ENCODE results near the gene IMMT. TPM values are rescaled to one million over a fixed set of nuclear protein-coding genes. Genes with fewer than 3 reads are reported as not detected.

Gene IMMT
- total RNA-seq, 2 experiments from 2014 or later, result 121 to 122 TPM

- no peaks in the 10 kb centered on the region for H3K36me3 Mint-ChIP-seq
- POLR2A ChIA-PET, result no interaction called here
- ATAC-seq (ENCODE audit: low read depth), result no peak
- no peak for DNase-seq
- H3K9me3 Mint-ChIP-seq, result no peaks in the 10 kb centered on the region
- peaks cover 19% of the 10 kb centered on the region for H3K4me1 Mint-ChIP-seq
- H3K4me3 Mint-ChIP-seq, result no peak overlapping the region
- H3K27ac Mint-ChIP-seq, result peak overlapping the region; percentile 57
- H3K27me3 Mint-ChIP-seq, result peaks cover 4% of the 10 kb centered on the region
These were observed 28.1 kb upstream of the IMMT start for GRCh38 chr2:86223140-86223926.

GRCh38 chr2:86221066-86221684 is 25.9 kb upstream of the IMMT start:
- H3K27ac Mint-ChIP-seq, result peak overlapping the region; percentile 33
- H3K36me3 Mint-ChIP-seq, result peaks cover 7% of the 10 kb centered on the region
- DNase-seq, result peak; percentile 71
- POLR2A ChIA-PET, result interaction anchor here (0.8 to 1.3 kb wide), 2 partner anchors 21 to 147 kb away, joined by 3 to 5 read pairs; partner anchors contain the start of gene MRPL35
- ATAC-seq (ENCODE audit: low read depth), result peak; percentile 34
- H3K4me1 Mint-ChIP-seq, result peaks cover 26% of the 10 kb centered on the region
- H3K27me3 Mint-ChIP-seq, result no peaks in the 10 kb centered on the region
- peaks cover 6% of the 10 kb centered on the region for H3K9me3 Mint-ChIP-seq
- no peak overlapping the region for H3K4me3 Mint-ChIP-seq

GRCh38 chr2:86219896-86220295 is 24.6 kb upstream of the IMMT start:
- H3K4me3 Mint-ChIP-seq, result no peak overlapping the region

GRCh38 chr2:86218124-86218523 is 22.9 kb upstream of the IMMT start:
- H3K27ac Mint-ChIP-seq, result peak overlapping the region; percentile 49
- peaks cover 14% of the 10 kb centered on the region for H3K36me3 Mint-ChIP-seq
- DNase-seq, result no peak

More at GRCh38 chr2:86219896-86220295, 24.6 kb upstream of the IMMT start:
- H3K27ac Mint-ChIP-seq, result no peak overlapping the region
- DNase-seq (no peak), ATAC-seq (ENCODE audit: low read depth) (no peak)
- H3K9me3 Mint-ChIP-seq, result peaks cover 6% of the 10 kb centered on the region
- peaks cover 20% of the 10 kb centered on the region for H3K4me1 Mint-ChIP-seq
- H3K27me3 Mint-ChIP-seq, result no peaks in the 10 kb centered on the region
- peaks cover 7% of the 10 kb centered on the region for H3K36me3 Mint-ChIP-seq
- POLR2A ChIA-PET, result no interaction called here

GRCh38 chr2:86216575-86217555 is 21.6 kb upstream of the IMMT start:
- POLR2A ChIA-PET, result interaction anchor here (0.5 kb wide), 1 partner anchor 94 kb away, joined by 3 read pairs; no protein-coding TSS in a partner anchor
- no peak for ATAC-seq (ENCODE audit: low read depth)
- no peak for DNase-seq
- no peak overlapping the region for H3K27ac Mint-ChIP-seq
- H3K9me3 Mint-ChIP-seq, result peaks cover 6% of the 10 kb centered on the region
- peaks cover 17% of the 10 kb centered on the region for H3K4me1 Mint-ChIP-seq
- no peak overlapping the region for H3K4me3 Mint-ChIP-seq
- H3K36me3 Mint-ChIP-seq, result peaks cover 19% of the 10 kb centered on the region
- H3K27me3 Mint-ChIP-seq, result no peaks in the 10 kb centered on the region

More at GRCh38 chr2:86218124-86218523, 22.9 kb upstream of the IMMT start:
- Mint-ChIP-seq H3K27me3 (no peaks in the 10 kb centered on the region), H3K4me1 (peaks cover 17% of the 10 kb centered on the region), H3K9me3 (peaks cover 6% of the 10 kb centered on the region), H3K4me3 (peak overlapping the region; percentile 10)
- ATAC-seq (ENCODE audit: low read depth), result peak; percentile 66
- POLR2A ChIA-PET, result no interaction called here

GRCh38 chr2:86214503-86214832 is 19.2 kb upstream of the IMMT start:
- POLR2A ChIA-PET, result interaction anchor here (0.6 to 1.3 kb wide), 2 partner anchors 19 to 72 kb away, joined by 3 to 7 read pairs; partner anchors contain the start of gene IMMT
- peaks cover 6% of the 10 kb centered on the region for H3K9me3 Mint-ChIP-seq
- DNase-seq, result no peak

GRCh38 chr2:86213699-86214502 is 18.6 kb upstream of the IMMT start:
- Mint-ChIP-seq H3K36me3 (peaks cover 34% of the 10 kb centered on the region), H3K9me3 (peaks cover 6% of the 10 kb centered on the region), H3K4me3 (no peak overlapping the region), H3K4me1 (peaks cover 14% of the 10 kb centered on the region), H3K27me3 (no peaks in the 10 kb centered on the region), H3K27ac (no peak overlapping the region)
- POLR2A ChIA-PET, result interaction anchor here (1.3 kb wide), 1 partner anchor 18 kb away, joined by 7 read pairs; the partner anchor contains the start of gene IMMT
- DNase-seq (no peak), ATAC-seq (ENCODE audit: low read depth) (no peak)

More at GRCh38 chr2:86214503-86214832, 19.2 kb upstream of the IMMT start:
- no peaks in the 10 kb centered on the region for H3K27me3 Mint-ChIP-seq
- H3K36me3 Mint-ChIP-seq, result peaks cover 33% of the 10 kb centered on the region
- H3K27ac Mint-ChIP-seq, result no peak overlapping the region
- H3K4me3 Mint-ChIP-seq, result no peak overlapping the region
- peaks cover 14% of the 10 kb centered on the region for H3K4me1 Mint-ChIP-seq
- no peak for ATAC-seq (ENCODE audit: low read depth)

- Mint-ChIP-seq H3K36me3 (peaks cover 36% of the 10 kb centered on the region), H3K27ac (no peak overlapping the region), H3K27me3 (no peaks in the 10 kb centered on the region), H3K4me1 (peaks cover 10% of the 10 kb centered on the region), H3K4me3 (no peak overlapping the region), H3K9me3 (peaks cover 4% of the 10 kb centered on the region)
- DNase-seq (no peak), ATAC-seq (ENCODE audit: low read depth) (no peak)
- POLR2A ChIA-PET, result no interaction called here
These were observed 17.8 kb upstream of the IMMT start for GRCh38 chr2:86213056-86213455.

- Mint-ChIP-seq H3K27me3 (no peaks in the 10 kb centered on the region), H3K4me1 (peaks cover 6% of the 10 kb centered on the region), H3K27ac (no peak overlapping the region), H3K9me3 (no peaks in the 10 kb centered on the region), H3K36me3 (peaks cover 37% of the 10 kb centered on the region), H3K4me3 (no peak overlapping the region)
- no peak for DNase-seq
- POLR2A ChIA-PET, result no interaction called here
- ATAC-seq (ENCODE audit: low read depth), result no peak
These were observed 16.5 kb upstream of the IMMT start for GRCh38 chr2:86211796-86212188.

- POLR2A ChIA-PET, result no interaction called here
- H3K9me3 Mint-ChIP-seq, result no peaks in the 10 kb centered on the region
- no peak overlapping the region for H3K27ac Mint-ChIP-seq
- peaks cover 40% of the 10 kb centered on the region for H3K36me3 Mint-ChIP-seq
- ATAC-seq (ENCODE audit: low read depth), result no peak
- DNase-seq, result no peak
- no peak overlapping the region for H3K4me3 Mint-ChIP-seq
- H3K27me3 Mint-ChIP-seq, result no peaks in the 10 kb centered on the region
- peaks cover 6% of the 10 kb centered on the region for H3K4me1 Mint-ChIP-seq
These were observed 16.0 kb upstream of the IMMT start for GRCh38 chr2:86211033-86211795.

GRCh38 chr2:86204458-86204857 is 9.2 kb upstream of the IMMT start:
- Mint-ChIP-seq H3K4me3 (no peak overlapping the region), H3K36me3 (peaks cover 18% of the 10 kb centered on the region), H3K9me3 (no peaks in the 10 kb centered on the region), H3K4me1 (peaks cover 28% of the 10 kb centered on the region), H3K27me3 (no peaks in the 10 kb centered on the region), H3K27ac (no peak overlapping the region)
- POLR2A ChIA-PET, result no interaction called here
- DNase-seq (no peak), ATAC-seq (ENCODE audit: low read depth) (no peak)

GRCh38 chr2:86203614-86204013 is 8.4 kb upstream of the IMMT start:
- POLR2A ChIA-PET, result no interaction called here
- DNase-seq, result no peak
- H3K27me3 Mint-ChIP-seq, result no peaks in the 10 kb centered on the region
- H3K4me1 Mint-ChIP-seq, result peaks cover 27% of the 10 kb centered on the region
- no peak overlapping the region for H3K27ac Mint-ChIP-seq
- H3K4me3 Mint-ChIP-seq, result no peak overlapping the region
- ATAC-seq (ENCODE audit: low read depth), result no peak
- no peaks in the 10 kb centered on the region for H3K9me3 Mint-ChIP-seq
- H3K36me3 Mint-ChIP-seq, result peaks cover 15% of the 10 kb centered on the region
